ENCODE data around the gene CLMP. TPM values are rescaled to one million over a fixed set of nuclear protein-coding genes. Genes with fewer than 3 reads are reported as not detected.

CLMP gene
- under 1 TPM in 1 of 2 experiments, not detected in 1; 0.06 TPM for total RNA-seq

- H3K4me1 Mint-ChIP-seq: peaks cover 17% of the 10 kb centered on the region
- DNase-seq: no peak
- peak within 1 kb of the TSS; percentile 58 for H3K4me3 Mint-ChIP-seq
- H3K9me3 Mint-ChIP-seq: peaks cover 1% of the 10 kb centered on the region
- H3K27me3 Mint-ChIP-seq: peaks cover 78% of the 10 kb centered on the region
- H3K27ac Mint-ChIP-seq: no peak within 1 kb of the TSS
- H3K36me3 Mint-ChIP-seq: no peaks in the 10 kb centered on the region
Measured at GRCh38 chr11:123195188-123196059, at the start of gene CLMP. TSS of gene CLMP (minus strand) at chr11:123195248. CDS start at chr11:123194940, 308 bp downstream.

DNA sequence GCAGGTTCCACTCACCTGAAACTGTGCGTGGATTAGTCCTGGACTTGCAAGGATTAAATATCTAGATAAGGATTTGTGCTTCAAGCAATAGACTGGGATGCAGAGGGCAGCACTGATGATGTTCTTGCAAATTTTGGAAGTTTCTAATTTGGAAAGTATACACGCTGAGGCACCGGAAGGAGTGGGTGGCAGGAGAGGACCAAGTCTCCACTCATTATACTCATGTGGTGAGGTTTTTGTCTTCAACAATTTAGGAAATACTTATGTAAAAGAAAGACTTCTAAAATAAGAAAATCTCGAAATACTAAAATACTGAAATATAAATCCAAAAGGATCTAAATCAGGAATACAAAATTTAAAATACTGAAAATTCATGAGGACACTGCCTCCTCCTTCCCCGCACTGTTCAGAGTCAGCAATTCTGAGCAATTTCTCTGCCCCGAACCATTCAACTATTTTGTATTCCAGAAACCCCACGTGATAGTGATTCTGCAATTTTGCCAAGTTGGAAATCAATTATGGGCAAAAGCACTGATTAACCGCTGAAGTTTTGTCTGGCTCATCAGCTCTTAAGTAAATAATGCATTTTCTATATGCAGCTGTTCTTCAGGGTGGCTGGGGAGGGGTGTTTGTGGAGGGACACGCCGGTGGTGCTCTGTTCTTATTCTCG lies 47.0 kb upstream of the CLMP start:
- no peak overlapping the region for H3K4me3 Mint-ChIP-seq
- no peak for DNase-seq
- no peak overlapping the region for H3K27ac Mint-ChIP-seq
- no peaks in the 10 kb centered on the region for H3K36me3 Mint-ChIP-seq
- peaks cover under 1% of the 10 kb centered on the region for H3K4me1 Mint-ChIP-seq
- no peaks in the 10 kb centered on the region for H3K27me3 Mint-ChIP-seq
- no peaks in the 10 kb centered on the region for H3K9me3 Mint-ChIP-seq

DNA sequence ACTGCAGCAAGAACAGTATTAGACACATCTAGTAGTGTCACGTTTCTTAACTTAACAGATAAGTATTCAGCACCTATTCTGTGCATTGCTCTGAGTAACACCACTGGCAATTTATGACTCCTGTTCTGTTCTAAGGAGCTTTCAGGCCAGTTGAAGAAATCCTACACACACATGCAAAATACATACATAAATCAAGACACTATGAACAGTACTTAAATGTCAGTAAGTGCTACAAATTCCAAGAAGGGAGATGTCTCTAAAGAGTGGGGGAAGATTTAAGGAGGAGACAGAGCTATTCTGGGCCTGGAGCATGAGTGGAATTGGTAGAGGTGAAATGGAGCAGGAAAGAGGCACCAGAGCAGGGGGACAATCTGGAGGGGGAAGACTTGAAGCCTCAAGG lies 46.2 kb upstream of the CLMP start:
- no peak for DNase-seq
- no peak overlapping the region for H3K27ac Mint-ChIP-seq
- no peaks in the 10 kb centered on the region for H3K36me3 Mint-ChIP-seq
- no peaks in the 10 kb centered on the region for H3K9me3 Mint-ChIP-seq
- no peak overlapping the region for H3K4me3 Mint-ChIP-seq
- no peaks in the 10 kb centered on the region for H3K4me1 Mint-ChIP-seq
- no peaks in the 10 kb centered on the region for H3K27me3 Mint-ChIP-seq

GRCh38 chr11:123239191-123240150 lies 44.4 kb upstream of the CLMP start:
- H3K36me3 Mint-ChIP-seq: no peaks in the 10 kb centered on the region
- no peak for DNase-seq
- H3K4me1 Mint-ChIP-seq: peaks cover 7% of the 10 kb centered on the region
- H3K4me3 Mint-ChIP-seq: no peak overlapping the region
- no peaks in the 10 kb centered on the region for H3K27me3 Mint-ChIP-seq
- H3K9me3 Mint-ChIP-seq: no peaks in the 10 kb centered on the region
- no peak overlapping the region for H3K27ac Mint-ChIP-seq

DNA sequence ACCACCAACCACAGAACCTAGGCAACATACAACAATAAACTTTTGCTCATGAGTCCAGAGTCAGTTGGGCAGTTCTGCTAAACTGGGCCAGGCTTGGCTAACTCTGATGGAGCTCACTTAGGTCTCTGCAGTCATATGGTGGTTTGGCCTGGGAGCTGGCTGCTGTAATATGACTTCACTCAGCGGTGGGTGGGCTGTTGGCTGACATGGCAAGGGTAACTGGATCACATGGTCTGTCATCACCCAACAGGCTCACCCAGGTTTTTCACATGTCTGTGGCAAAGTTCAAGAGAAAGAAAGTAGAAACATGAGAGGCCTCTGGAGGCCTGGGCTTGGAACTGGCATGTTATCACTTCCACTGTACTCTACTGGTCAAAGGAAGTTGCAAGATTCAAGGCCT lies 43.2 kb upstream of the CLMP start:
- peaks cover 14% of the 10 kb centered on the region for H3K4me1 Mint-ChIP-seq
- DNase-seq: no peak
- no peak overlapping the region for H3K27ac Mint-ChIP-seq

GRCh38 chr11:123236879-123237278 lies 41.8 kb upstream of the CLMP start:
- no peaks in the 10 kb centered on the region for H3K27me3 Mint-ChIP-seq
- no peaks in the 10 kb centered on the region for H3K36me3 Mint-ChIP-seq
- no peak overlapping the region for H3K4me3 Mint-ChIP-seq
- H3K9me3 Mint-ChIP-seq: no peaks in the 10 kb centered on the region
- no peak overlapping the region for H3K27ac Mint-ChIP-seq
- H3K4me1 Mint-ChIP-seq: peaks cover 20% of the 10 kb centered on the region
- no peak for DNase-seq

More for the DNA sequence above, 43.2 kb upstream of the CLMP start:
- H3K36me3 Mint-ChIP-seq: no peaks in the 10 kb centered on the region
- H3K9me3 Mint-ChIP-seq: no peaks in the 10 kb centered on the region
- no peak overlapping the region for H3K4me3 Mint-ChIP-seq
- H3K27me3 Mint-ChIP-seq: no peaks in the 10 kb centered on the region

- Mint-ChIP-seq H3K4me1 (peaks cover 20% of the 10 kb centered on the region), H3K9me3 (no peaks in the 10 kb centered on the region), H3K27me3 (no peaks in the 10 kb centered on the region), H3K36me3 (no peaks in the 10 kb centered on the region), H3K27ac (no peak overlapping the region), H3K4me3 (no peak overlapping the region)
- no peak for DNase-seq
Measured at GRCh38 chr11:123235656-123236261, 40.7 kb upstream of the CLMP start.

GRCh38 chr11:123235117-123235655 lies 40.1 kb upstream of the CLMP start:
- no peaks in the 10 kb centered on the region for H3K9me3 Mint-ChIP-seq
- H3K27ac Mint-ChIP-seq: no peak overlapping the region
- H3K4me3 Mint-ChIP-seq: no peak overlapping the region
- peaks cover 5% of the 10 kb centered on the region for H3K27me3 Mint-ChIP-seq
- DNase-seq: peak; percentile 57
- no peaks in the 10 kb centered on the region for H3K36me3 Mint-ChIP-seq
- H3K4me1 Mint-ChIP-seq: peaks cover 20% of the 10 kb centered on the region

GRCh38 chr11:123233975-123234334 lies 38.9 kb upstream of the CLMP start:
- Mint-ChIP-seq H3K27me3 (peaks cover 5% of the 10 kb centered on the region), H3K36me3 (no peaks in the 10 kb centered on the region), H3K27ac (peak overlapping the region; percentile 95), H3K4me3 (no peak overlapping the region), H3K9me3 (no peaks in the 10 kb centered on the region), H3K4me1 (peaks cover 20% of the 10 kb centered on the region)
- DNase-seq: no peak

DNA sequence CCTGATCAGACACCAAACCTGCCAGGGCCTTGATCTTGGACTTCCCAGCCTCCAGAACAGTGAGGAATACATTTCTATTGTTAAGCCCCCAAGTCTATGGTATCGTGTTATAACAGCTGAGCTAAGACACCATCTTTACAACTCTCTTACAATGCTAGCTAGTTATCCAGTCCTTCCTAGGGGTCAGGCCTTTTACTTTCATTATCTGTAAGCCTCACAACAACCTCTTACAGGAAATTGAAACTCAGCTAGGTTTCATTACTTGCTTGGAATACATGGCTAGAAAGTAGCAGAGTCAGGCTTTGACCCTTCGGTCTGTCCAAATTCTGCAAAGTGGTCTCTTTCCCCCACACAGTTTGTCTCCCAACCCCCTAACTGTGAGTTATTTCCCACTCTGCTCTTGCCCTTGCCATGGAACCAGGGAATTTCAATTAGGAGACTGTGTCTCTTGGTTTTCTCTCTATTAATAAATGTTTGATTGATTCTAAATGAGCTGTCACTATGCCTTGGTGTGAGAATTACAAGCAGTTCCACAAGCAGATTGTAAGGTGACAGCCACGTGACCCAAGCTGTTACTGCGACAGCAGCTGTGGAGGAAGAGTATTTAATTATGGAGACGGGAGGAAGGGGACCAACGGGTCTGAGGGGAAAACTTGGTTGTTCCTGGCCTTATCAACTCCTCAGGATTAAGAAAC lies 38.4 kb upstream of the CLMP start:
- Mint-ChIP-seq H3K4me1 (peaks cover 20% of the 10 kb centered on the region), H3K27ac (peak overlapping the region; percentile 95), H3K9me3 (no peaks in the 10 kb centered on the region), H3K4me3 (no peak overlapping the region), H3K36me3 (no peaks in the 10 kb centered on the region), H3K27me3 (peaks cover 7% of the 10 kb centered on the region)
- peak; percentile 8 for DNase-seq

- no peaks in the 10 kb centered on the region for H3K9me3 Mint-ChIP-seq
- H3K4me3 Mint-ChIP-seq: no peak overlapping the region
- DNase-seq: no peak
- no peaks in the 10 kb centered on the region for H3K36me3 Mint-ChIP-seq
- peaks cover 8% of the 10 kb centered on the region for H3K27me3 Mint-ChIP-seq
- H3K27ac Mint-ChIP-seq: no peak overlapping the region
- peaks cover 20% of the 10 kb centered on the region for H3K4me1 Mint-ChIP-seq
Measured at GRCh38 chr11:123231777-123232176, 36.7 kb upstream of the CLMP start.

DNA sequence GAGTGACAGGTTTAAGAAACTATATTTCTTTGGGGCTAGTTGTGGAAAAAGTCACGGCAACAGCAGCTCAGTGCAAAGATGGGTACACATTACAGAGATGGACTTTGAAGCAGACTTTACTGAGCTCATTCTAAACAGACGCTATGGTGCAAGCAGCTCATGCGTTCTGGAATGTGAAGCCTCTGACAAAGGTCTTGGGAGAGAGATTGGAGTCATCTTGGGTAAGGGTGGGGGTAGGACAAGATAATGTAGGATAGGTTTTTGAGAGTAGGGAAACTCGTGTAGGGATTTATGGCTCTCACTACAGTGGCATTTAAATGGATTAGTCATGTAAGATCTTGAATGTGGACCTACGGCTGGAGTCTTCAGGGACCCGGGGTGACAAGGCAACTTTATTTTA lies 36.2 kb upstream of the CLMP start:
- H3K27ac Mint-ChIP-seq: no peak overlapping the region

DNA sequence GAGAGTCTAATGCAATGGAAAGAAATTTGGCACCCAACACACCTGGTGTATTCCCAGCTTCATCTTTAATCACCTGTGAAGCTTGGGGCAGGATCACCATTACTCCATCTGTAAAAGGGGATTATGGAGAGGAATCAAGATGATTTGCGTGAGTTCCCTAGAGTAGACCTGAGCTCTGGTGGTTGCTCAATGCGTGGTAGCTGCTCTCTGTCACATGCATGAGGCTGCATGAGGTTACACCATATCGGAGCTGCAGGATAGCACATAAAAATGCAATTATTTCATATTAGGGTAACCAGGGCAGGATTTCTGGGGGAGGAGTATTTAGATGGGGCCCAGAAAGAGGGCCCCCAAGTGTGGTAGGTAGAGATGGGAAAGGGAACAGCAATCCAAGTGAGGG lies 35.3 kb upstream of the CLMP start:
- DNase-seq: no peak
- Mint-ChIP-seq H3K9me3 (no peaks in the 10 kb centered on the region), H3K36me3 (no peaks in the 10 kb centered on the region), H3K27ac (no peak overlapping the region), H3K4me3 (no peak overlapping the region), H3K27me3 (peaks cover 13% of the 10 kb centered on the region), H3K4me1 (peaks cover 18% of the 10 kb centered on the region)

More for the DNA sequence above, 36.2 kb upstream of the CLMP start:
- Mint-ChIP-seq H3K4me1 (peaks cover 20% of the 10 kb centered on the region), H3K9me3 (no peaks in the 10 kb centered on the region), H3K27me3 (peaks cover 9% of the 10 kb centered on the region), H3K4me3 (no peak overlapping the region), H3K36me3 (no peaks in the 10 kb centered on the region)
- no peak for DNase-seq
